Transverse colon (tissue), 4 donors: ENCODE results near the gene RFX1. TPM values are rescaled to one million over a fixed set of nuclear protein-coding genes. Genes with fewer than 3 reads are reported as not detected.

Experiments
- DNase-seq: peaks from one replicate; pipeline ENCODE4 v3.0.0-alpha.2; 2019
- H3K27ac ChIP-seq, 4 donors: fragments of 200-600 bp; sonication (generic); 2 replicates each; pipeline ENCODE4 v1.5.1; 2016 to 2018; ENCODE audit warnings: inconsistent platforms in 4 of 4
- H3K27me3 ChIP-seq: fragments of 200-600 bp; sonication (generic); 2 replicates; pipeline ENCODE4 v1.5.1; 2017; ENCODE audit warnings: inconsistent platforms
- H3K36me3 ChIP-seq, 4 donors: fragments of 200-600 bp; sonication (generic); 2 replicates each; pipeline ENCODE4 v1.5.1; 2017 to 2019; ENCODE audit warnings: inconsistent platforms in 4 of 4
- H3K4me1 ChIP-seq, 4 donors: fragments of 200-600 bp; sonication (generic); 2 replicates each; pipeline ENCODE4 v1.5.1; 2017 to 2020; ENCODE audit warnings: inconsistent platforms in 4 of 4
- H3K4me3 ChIP-seq, 4 donors: fragments of 200-600 bp; sonication (generic); 1 replicate in 1 of 4; 2 replicates in 3 of 4; pipeline versions ENCODE4 v1.5.1 to v1.6.1; 2017 to 2019; ENCODE audit warnings: inconsistent platforms in 4 of 4
- H3K9me3 ChIP-seq, 2 donors: fragments of 200-600 bp; sonication (generic); 2 replicates each; pipeline ENCODE4 v1.5.1; 2017 to 2019; ENCODE audit warnings: inconsistent platforms in 2 of 2
- EP300 ChIP-seq: sonication (generic); formaldehyde crosslinking; IDR thresholded peaks from one replicate; pipeline ENCODE4 v1.6.1; 2017; ENCODE audit warnings: antibody characterized with exemption, low read depth
- POLR2A ChIP-seq: fragments of 450-650 bp; IDR thresholded peaks from one replicate; pipeline ENCODE4 v1.6.1; 2016; ENCODE audit warnings: antibody characterized with exemption, mild to moderate bottlenecking, moderate library complexity
- POLR2AphosphoS5 ChIP-seq, 3 donors: sonication (generic); formaldehyde crosslinking; IDR thresholded peaks; one replicate each; pipeline ENCODE4 v1.6.1; 2016; ENCODE audit warnings: antibody characterized with exemption in 3 of 3
- WGBS, 2 donors: methylation state at CpG; one replicate each; pipeline ENCODE4 v1.1.5; 2018; ENCODE audit warnings: low coverage in 1 of 2; 5-methylcytosine and 5-hydroxymethylcytosine counted together
- in situ Hi-C, 4 donors: fragments of 200-750 bp; cut with MboI; loops; one replicate each; pipeline versions ENCODE4 v1.15.0 to v1.15.1; 2017; ENCODE audit warnings: low sequenced_read_pairs in 3 of 4, low pct_ligation_motif_present in 1 of 4, low pct_unique_long_range_greater_than_20kb in 1 of 4
- intact Hi-C: fragments of 100-400 bp; cut with DNase I; formaldehyde crosslinking; loops from one replicate; pipeline ENCODE4 v1.15.1; 2023; ENCODE audit warnings: low total_unique reads
- total RNA-seq, 4 donors: library from RNA; depleted of rRNA; stranded (reverse); fragments of >200 nt; gene quantifications; one replicate each; pipeline ENCODE4 v1.1.0, GENCODE V29; 2016
- TF ChIP-seq, protein P1 (sequence below), 5 experiments: fragments of 200-600 bp in 3 of 5; fragments of 450-650 bp in 2 of 5; sonication (generic) in 3 of 5; IDR thresholded peaks; 1 replicate in 2 of 5; 2 replicates in 3 of 5; pipeline ENCODE4 v1.5.1; 2016 to 2017; ENCODE audit warnings: antibody characterized with exemption in 5 of 5, inconsistent platforms in 3 of 5, mild to moderate bottlenecking in 2 of 5, moderate library complexity in 1 of 5

Gene RFX1
- total RNA-seq, 4 donors from 2014 or later = 3.7 to 9.0 (median 8.1) TPM

DNA sequence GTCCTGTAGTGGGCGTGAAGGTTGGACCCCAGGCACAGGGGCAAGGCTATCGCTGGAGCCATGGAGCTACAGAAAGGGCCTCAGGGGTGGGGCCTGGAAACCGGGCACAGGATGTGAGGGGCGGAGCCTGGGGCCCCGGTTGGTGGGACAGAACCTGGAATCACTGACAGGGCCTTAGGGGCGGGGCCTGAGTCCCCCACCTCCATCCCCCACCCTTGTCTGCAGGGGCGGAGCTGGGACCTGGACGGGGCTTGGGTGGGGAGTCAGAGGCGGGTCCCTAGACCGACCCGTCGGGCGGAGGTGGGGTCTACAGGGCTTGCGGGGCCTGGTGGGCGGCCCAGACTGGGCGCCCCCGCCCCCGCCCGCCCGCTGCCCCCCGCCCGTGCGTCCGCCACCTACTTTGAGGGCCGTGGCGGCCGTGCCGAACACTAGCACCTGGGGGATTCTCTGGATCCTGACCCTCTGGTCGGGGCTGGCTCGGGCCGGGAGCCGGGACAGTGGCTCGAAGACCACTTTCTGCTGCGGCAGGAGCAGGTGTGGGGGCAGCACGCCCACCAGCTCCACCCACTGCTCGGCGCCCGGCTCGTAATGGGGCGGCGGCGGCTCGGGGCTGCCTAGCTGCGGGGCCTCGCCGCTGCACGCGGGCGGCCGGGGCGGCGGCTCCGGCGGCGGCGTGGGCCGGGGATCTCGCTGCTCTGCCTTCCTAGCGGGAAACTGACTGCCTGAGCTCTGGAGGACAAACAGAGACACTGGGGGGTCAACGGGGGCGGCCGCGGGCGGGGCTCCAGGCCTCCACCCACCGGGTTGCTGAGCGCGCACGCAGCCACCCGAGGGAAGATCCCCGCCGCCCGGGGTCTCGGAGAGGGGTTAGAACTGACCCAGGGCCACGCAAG lies 27.5 kb downstream of the RFX1 start:
- peak; percentile 81 for DNase-seq
- WGBS, 2 donors = 19% methylated on average over 43 of the region's 74 CpGs; no CpG with 5 or more reads in 1 of the 2 donors
- TF ChIP-seq, protein P1, sequence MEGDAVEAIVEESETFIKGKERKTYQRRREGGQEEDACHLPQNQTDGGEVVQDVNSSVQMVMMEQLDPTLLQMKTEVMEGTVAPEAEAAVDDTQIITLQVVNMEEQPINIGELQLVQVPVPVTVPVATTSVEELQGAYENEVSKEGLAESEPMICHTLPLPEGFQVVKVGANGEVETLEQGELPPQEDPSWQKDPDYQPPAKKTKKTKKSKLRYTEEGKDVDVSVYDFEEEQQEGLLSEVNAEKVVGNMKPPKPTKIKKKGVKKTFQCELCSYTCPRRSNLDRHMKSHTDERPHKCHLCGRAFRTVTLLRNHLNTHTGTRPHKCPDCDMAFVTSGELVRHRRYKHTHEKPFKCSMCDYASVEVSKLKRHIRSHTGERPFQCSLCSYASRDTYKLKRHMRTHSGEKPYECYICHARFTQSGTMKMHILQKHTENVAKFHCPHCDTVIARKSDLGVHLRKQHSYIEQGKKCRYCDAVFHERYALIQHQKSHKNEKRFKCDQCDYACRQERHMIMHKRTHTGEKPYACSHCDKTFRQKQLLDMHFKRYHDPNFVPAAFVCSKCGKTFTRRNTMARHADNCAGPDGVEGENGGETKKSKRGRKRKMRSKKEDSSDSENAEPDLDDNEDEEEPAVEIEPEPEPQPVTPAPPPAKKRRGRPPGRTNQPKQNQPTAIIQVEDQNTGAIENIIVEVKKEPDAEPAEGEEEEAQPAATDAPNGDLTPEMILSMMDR (IDR thresholded peaks at IDR 0.05) = no peak
- TF ChIP-seq EP300 (no peak), POLR2AphosphoS5 (IDR thresholded peaks at IDR 0.05) (no peak), POLR2A (no peak)
- Histone ChIP-seq H3K36me3 (no peaks in the 10 kb centered on the region), H3K4me3 (peak overlapping the region; percentile 28 to 52 (median 38)), H3K9me3 (no peaks in the 10 kb centered on the region), H3K4me1 (peaks cover 5 to 15% (median 12%) of the 10 kb centered on the region in 4 donors), H3K27ac (peak overlapping the region; percentile 39 to 65 (median 43)), H3K27me3 (no peaks in the 10 kb centered on the region)
- in situ Hi-C loops = no loop called here
- intact Hi-C loops = no loop called here

DNA sequence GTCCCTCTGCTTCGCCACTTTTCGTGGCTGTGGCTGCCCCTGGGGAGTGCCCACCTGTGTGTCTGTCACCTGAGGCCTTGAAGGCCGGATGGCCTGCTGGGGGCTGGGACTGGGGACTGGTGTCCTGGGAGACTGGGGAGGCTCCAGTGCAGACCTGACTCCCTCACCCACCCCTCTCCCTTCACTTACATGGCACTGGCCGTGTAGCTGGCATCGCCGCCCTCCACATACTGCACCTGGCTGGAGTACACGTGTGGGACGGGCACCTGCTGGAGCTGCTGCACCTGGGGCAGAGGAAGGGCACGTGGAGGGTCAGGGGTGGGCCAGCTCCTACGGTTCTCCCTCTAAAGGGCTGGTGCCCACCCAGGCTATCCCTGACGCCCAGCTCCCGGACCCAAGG lies 28.3 kb downstream of the RFX1 start:
- no peak for TF ChIP-seq EP300
- TF ChIP-seq POLR2A = no peak
- TF ChIP-seq, protein P1 (IDR thresholded peaks at IDR 0.05) = no peak
- TF ChIP-seq POLR2AphosphoS5 (IDR thresholded peaks at IDR 0.05) = no peak
- Histone ChIP-seq H3K9me3 (no peaks in the 10 kb centered on the region), H3K27ac (peak overlapping the region; percentile 21 to 65 (median 43)), H3K27me3 (no peaks in the 10 kb centered on the region), H3K4me3 (no peak overlapping the region), H3K36me3 (no peaks in the 10 kb centered on the region), H3K4me1 (peaks cover 5 to 15% (median 12%) of the 10 kb centered on the region in 4 donors)
- 83% methylated on average over 12 of the region's 12 CpGs; no CpG with 5 or more reads in 1 of the 2 donors for WGBS, 2 donors
- DNase-seq = no peak
- intact Hi-C loops (no loop called here), in situ Hi-C loops (no loop called here)

DNA sequence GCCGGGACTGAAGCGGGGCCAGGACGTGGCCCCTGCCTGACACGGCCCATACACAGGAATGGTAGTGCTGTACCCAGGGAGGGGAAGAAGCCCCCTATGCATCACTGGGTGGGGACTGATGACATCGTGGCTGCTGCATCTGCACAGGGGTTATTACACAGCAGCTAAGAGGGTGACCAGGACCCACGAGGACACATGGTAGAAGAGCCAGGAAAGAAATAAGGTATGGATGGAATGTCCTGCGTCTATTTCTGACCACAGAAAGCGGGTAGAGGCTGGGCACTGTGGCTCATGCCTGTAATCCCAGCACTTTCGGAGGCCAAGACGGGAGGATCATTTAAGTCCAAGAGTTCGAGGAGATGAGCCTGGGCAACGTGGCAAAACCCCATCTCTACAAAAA lies 29.7 kb downstream of the RFX1 start:
- Histone ChIP-seq H3K4me1 (peaks cover 5 to 15% (median 12%) of the 10 kb centered on the region in 4 donors), H3K9me3 (no peaks in the 10 kb centered on the region), H3K4me3 (no peak overlapping the region), H3K36me3 (no peaks in the 10 kb centered on the region), H3K27me3 (no peaks in the 10 kb centered on the region), H3K27ac (no peak overlapping the region)
- no peak for TF ChIP-seq EP300
- no peak for TF ChIP-seq POLR2A
- TF ChIP-seq, protein P1 (IDR thresholded peaks at IDR 0.05) = no peak
- no peak for TF ChIP-seq POLR2AphosphoS5 (IDR thresholded peaks at IDR 0.05)
- in situ Hi-C loops = no loop called here
- WGBS, 2 donors = 95% methylated on average over 12 of the region's 12 CpGs; no CpG with 5 or more reads in 1 of the 2 donors
- no peak for DNase-seq
- intact Hi-C loops = no loop called here

DNA sequence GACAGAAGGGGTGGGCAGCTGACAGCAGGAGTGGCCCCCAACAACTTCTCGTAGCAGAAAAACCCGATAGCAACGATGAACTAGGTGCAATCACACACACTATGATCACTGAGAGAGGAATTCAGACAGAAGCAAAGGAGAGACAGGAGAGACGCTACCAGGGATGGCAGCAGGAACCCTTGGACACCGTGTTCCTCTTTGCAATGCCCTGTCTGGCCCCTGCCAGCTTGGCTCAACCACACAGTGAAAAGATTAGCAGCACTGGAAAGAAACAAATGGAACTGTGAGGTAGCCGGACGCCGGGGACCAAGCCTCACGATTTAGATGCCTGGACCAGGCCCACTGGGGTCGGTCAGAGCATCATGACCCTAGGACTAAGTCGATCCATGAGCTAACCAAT lies 30.2 kb downstream of the RFX1 start:
- DNase-seq = no peak
- 90% methylated on average over 6 to 11 of the region's 11 CpGs for WGBS, 2 donors
- no peaks in the 10 kb centered on the region for H3K9me3 ChIP-seq
- no peak overlapping the region for H3K27ac ChIP-seq
- intact Hi-C loops = no loop called here
- no peaks in the 10 kb centered on the region for H3K36me3 ChIP-seq
- peaks cover 5 to 15% (median 12%) of the 10 kb centered on the region in 4 donors for H3K4me1 ChIP-seq
- TF ChIP-seq EP300 = no peak
- TF ChIP-seq POLR2A = no peak
- TF ChIP-seq, protein P1 (IDR thresholded peaks at IDR 0.05) = no peak
- TF ChIP-seq POLR2AphosphoS5 (IDR thresholded peaks at IDR 0.05) = no peak
- in situ Hi-C loops = no loop called here
- no peak overlapping the region for H3K4me3 ChIP-seq
- H3K27me3 ChIP-seq = no peaks in the 10 kb centered on the region
